ACHN (cell line): ENCODE data around the gene SEH1L.
A peak's percentile ranks its signal among the peaks of the same experiment; 100 is the strongest.
"Not testable (repeated sequence)": the region's sequence is repeated elsewhere in the genome, so short reads cannot be mapped to it uniquely, and the experiment has no call there.

Source experiments
- DNase-seq: peaks from one replicate; pipeline ENCODE4 v3.0.0-alpha.2; 2015
- in situ Hi-C: cut with HindIII; loops from 2 replicates; pipeline ENCODE4 v1.10.0; 2017; ENCODE audit warnings: low sequenced_read_pairs, low pct_ligation_motif_present, low pct_unique_long_range_greater_than_20kb

The SEH1L gene

DNA sequence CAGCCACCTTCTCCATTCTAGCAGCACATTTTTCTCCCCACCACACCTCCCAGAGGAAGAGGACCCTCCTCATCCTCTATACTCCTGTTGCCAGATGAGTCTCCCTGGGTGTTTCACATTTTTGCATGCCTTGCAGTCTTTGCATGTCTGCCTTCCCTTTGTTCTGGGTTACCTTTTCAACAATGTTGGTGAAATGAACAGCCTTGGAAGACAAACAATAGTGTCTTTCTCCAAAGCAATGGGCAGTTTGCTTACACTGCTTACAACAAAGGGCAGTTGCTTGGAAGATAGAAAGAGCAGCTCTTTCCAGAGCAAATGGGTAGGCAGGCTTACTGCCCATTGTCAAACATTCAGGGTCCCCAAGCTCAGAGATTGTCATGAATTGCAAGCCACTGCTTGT is 14.5 kb upstream of the SEH1L start:
- DNase-seq = no peak
- in situ Hi-C loops = no loop called here

DNA sequence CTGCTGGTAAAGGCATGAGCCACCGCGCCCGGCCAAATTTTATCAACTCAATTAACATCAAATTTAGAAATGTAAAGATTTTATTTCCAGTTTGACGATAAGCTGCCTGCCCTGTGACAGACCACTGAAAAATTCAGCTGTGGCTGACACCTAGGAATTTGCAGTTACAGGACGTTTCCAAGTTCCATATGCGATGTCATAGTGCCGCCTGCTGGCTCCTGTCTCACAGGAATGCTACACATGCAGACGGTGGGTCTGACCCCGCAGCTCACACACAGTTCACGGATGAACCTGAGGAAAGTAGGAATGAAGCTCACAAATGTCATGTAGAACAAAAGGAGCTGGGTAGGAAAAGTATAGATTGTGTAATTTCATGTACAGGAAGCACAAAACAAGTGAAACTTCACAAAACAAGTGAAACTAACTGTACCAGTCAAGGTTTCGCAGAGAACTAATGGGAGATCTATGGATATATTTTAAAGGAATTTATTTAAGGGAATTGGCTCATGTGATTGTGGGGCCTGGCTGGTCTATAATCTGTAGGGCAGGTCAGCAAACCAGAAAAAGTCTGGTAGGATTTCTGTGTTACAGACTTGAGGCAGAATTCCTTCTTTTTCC is 13.2 kb upstream of the SEH1L start:
- in situ Hi-C loops = no loop called here
- DNase-seq = peak; percentile 72

DNA sequence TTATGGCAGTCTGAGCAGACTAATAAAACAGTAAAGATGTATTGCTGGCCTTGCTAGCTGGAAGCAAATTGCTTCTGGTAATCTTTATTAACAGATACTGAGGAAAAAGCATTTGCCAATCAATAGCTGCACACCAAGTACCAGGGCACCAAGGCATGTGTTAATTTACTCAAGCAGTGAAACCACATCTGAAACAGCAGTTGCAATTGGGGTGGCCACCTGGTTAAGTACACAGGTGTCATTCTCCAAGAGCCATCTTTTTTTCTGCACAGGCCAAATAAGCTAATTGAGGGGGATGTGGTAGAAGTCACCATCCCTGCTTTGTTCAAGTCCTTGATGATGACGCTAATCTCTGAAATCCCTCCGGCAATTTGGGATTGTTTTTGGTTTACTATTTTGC is 8.6 kb upstream of the SEH1L start:
- in situ Hi-C loops = no loop called here

DNA sequence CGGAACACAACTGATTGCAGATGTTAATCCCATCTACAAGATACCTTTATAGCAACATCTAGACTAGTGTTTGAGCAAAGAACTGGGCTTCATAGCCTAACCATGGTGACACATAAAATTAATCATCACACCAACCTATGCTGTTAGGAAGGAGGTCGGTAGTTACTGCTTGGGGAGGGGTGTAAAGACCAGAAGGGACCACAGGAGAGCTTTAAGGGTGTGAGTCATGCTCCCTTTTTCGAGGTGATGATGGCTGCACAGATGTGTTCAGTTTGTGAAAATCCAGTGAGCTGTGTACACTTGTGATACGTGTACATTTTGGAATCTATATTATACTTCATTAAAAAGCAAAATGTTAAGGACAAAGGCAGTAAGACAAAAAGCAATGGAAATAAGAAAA is 4.6 kb upstream of the SEH1L start:
- in situ Hi-C loops = no loop called here
- DNase-seq = peak; percentile 22

More for the DNA sequence above, 8.6 kb upstream of the SEH1L start:
- no peak for DNase-seq

DNA sequence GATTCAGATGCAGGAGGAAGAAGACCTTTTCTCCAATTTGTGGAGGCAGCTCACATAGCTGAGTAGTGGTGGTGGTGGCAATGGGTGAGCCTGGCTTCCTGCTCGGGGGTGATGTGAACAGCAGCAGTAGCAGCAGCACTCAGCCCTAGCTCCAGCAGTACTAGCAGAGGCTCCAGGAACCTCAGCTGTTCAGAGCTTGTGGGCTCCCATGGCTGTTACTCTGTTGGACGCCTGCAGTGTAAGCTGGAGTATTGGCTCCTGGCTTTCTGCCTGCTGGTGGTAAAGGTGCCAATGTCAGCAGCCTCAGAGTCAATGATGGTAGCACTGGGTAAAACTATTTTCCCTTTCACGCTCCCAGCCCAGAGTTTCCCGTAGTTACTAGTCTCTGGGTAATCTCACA is 3.1 kb upstream of the SEH1L start:
- in situ Hi-C loops = no loop called here
- no peak for DNase-seq

DNA sequence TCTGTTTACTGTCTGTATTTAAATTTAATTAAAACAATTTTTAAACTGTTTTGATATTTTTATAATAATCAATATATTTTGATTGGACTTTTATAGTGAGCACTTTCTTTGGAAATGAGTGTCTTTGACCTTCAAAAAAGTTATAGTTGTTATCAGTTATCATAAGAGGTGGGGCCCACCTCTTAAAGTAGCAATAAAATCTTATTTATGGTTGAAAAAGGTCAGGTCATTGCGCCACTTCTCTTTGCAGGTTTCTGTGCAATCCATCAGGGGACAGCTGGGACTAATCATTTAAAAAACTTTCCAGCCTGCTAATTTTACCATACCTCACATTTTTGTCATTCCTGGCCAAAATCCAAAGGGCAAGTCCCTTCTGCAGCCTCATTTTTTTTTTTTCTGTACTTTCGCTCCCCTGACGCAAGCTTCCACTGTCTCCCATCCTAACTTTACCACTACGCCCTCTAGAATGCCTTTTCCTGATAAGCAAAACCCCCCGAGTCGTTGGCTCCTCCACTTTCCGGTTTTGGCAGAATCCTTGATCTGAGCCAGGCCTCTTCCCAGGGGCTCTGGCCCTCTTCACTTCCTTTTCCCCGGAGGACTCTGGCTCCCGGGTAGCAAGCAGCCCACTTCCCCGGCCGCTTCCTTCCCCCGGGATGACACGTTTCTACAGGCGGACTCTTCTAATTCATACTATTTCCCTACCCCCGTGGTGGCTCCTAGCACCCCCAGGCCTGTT is 1.1 kb upstream of the SEH1L start:
- DNase-seq = peak; percentile 81
- in situ Hi-C loops = no loop called here

DNA sequence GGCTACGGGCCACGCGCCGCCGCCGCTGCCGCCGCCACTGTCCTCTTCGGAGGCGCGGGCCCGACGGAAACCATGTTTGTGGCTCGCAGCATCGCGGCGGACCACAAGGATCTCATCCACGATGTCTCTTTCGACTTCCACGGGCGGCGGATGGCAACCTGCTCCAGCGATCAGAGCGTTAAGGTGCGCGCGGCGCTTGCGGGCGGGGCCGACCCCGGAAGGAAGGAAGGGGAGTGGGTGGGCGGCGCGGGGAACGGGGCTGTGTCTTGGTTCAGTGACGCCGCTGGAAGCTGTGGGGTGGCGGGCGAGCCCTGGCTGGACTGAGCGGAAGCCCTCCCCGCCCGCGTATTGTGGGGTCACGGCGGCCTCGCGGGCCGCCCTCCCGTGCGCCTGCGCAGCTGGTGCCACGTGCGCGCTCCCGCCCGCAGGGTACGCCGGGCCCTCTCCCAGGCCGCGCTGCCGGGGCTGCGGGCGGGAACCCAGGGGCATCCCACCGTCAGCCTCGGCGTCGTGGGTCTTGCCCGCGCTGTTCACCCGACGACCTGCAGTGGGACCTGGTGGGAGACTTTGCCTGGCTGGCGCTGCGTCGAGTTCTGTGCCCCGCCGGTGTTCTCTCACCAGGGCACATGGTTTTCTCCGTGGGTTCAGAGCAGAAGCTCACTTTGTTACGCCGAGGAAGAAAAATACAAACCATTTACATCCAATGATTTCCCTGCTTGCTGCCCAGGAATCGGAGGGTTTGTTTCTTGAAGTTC is 416 bp downstream of the SEH1L start:
- DNase-seq = peak; percentile 86
- in situ Hi-C loops = no loop called here

DNA sequence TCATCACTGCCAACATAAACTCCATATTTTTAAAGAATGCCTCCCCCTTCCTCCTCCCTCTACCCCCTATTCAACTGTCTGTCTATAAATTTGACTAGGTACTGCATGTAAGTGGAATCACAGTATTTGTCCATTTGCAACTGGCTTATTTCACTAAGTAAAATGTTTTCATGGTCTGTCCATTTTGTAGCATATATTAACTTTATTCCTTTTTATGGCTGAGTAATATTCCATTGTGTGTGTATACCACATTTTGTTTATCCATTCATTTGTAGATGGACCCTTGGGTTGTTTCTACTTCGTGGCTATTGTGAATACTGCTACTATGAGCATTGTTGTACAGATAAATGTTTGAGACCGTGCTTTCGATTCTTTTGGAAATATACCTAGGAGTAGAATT is 10.7 kb downstream of the SEH1L start:
- in situ Hi-C loops = no loop called here
- no peak for DNase-seq

DNA sequence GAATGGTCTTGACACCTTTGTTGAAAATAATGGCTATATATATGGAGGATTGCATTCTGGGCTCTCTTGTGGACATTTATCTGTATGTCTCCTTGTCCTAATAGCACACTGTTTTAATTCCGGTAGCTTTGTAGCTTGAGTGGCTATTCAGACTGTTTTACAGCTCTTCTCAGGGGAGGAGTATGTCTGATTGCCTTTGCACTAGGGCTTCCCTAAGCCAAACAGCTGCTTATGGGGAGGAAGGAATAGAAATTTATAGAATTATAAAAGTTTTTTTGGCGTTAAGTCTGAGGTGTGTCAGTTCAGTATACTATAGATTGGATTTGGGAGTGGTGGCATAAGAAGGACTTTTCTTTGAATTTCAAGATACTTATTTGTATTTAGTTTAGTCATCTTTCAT is 12.6 kb downstream of the SEH1L start:
- no peak for DNase-seq
- in situ Hi-C loops = no loop called here

DNA sequence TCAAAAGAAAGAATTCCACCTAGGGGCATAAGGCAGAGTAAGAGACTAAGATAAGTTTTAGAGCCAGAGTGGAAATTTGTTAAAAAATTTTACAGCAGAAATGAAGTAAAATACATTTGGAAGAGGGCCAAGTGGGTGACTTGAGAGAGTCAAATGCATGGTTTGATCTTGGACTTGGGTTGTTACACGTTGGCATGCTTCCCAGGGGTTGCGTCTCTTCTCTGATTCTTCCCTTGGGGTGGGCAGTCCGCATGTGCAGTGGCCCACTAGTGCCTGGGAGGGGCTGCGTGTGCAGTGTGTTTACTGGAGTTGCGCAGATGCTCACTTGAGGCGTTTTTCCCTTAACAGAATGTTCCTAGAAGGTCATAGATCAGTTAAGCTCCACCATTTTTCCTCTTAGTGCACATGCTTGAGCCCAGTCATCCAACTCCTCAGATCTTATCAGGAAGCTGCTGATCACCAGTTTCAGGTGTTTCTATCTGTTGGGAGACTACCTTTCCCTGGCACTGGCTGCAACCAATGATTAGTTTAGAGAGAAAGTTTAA is 13.1 kb downstream of the SEH1L start:
- in situ Hi-C loops = no loop called here
- DNase-seq = no peak

DNA sequence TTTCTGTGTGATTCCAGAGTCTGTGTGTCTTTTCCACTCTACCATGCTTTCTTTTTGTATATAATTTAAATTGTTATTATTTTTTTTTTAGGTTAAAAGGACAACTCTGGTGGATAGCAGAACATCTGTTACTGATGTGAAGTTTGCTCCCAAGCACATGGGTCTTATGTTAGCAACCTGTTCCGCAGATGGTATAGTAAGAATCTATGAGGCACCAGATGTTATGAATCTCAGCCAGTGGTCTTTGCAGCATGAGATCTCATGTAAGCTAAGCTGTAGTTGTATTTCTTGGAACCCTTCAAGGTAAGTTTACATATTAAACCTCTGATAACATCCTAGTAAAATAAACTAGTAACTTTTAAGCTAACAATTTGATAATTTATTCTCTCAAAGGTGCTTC is 15.3 kb downstream of the SEH1L start:
- DNase-seq = no peak
- in situ Hi-C loops = no loop called here

DNA sequence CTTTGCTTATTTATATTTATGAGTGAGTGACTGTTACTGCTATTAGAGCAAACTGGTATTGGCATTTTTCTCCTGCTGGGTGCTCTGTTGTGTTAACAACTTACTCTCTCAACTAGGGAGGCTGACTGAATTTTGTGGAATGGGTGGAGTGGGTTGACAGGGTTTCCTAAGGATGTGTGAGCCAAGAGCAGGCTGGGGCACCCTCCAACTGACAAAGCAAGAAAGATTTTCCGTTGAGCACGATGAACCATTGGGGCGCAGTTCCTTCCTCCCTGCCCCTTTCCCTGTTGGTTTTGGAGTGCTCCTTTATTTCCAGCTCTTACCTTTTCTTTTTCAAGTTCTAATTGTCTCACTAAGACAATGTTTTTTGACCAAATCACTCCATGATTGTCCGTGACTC is 20.3 kb downstream of the SEH1L start:
- no peak for DNase-seq
- in situ Hi-C loops = no loop called here

DNA sequence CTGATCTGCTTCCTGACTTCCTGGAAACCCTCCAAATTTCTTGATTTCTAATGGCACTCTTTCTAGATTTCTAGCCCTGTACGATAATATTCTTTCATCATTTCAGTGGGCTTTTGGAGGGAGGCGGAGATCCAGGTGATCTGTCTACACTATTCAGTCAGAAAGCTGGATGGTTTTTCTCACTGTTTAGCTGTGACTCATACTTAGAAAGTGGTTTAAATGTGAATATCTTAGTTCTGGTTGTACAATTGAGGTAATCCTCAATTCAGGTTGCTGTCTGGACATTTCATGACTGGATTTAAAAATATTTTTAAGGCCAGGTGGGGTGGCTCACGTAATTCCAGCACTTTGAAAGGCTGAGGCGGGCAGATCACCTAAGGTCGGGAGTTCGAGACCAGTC is 20.8 kb downstream of the SEH1L start:
- no peak for DNase-seq
- in situ Hi-C loops = no loop called here

DNA sequence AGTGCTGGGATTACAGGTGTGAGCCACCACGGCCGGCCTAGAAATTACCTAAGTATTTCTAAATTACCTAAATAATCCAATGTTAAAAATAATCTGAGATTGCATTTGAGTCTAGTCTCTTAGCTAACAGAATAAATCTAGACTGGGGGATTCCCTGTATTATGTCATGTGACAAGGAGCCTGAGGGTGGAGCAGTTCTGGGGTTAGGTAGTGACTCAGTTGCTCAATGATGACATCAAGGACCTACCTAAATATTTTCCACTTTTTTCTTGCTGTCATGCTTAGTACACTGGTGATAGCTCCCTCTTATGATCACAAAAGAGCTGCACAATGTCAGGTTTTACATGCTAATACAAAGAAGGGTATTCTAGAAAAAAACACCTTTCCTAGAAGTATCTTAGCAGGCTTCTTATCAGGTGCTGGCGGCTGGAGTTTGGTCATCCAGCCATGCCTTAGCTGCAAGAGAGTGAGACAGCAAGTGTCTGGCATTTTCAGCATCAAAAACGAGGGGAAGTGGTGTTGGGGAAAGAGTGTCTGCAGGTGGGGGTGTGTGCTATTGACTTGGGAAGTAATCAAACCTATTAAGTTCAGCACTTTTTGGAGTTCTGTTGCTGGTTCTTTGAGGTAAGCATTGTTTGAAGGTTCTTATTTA is 25.9 kb downstream of the SEH1L start:
- no peak for DNase-seq
- in situ Hi-C loops = no loop called here

DNA sequence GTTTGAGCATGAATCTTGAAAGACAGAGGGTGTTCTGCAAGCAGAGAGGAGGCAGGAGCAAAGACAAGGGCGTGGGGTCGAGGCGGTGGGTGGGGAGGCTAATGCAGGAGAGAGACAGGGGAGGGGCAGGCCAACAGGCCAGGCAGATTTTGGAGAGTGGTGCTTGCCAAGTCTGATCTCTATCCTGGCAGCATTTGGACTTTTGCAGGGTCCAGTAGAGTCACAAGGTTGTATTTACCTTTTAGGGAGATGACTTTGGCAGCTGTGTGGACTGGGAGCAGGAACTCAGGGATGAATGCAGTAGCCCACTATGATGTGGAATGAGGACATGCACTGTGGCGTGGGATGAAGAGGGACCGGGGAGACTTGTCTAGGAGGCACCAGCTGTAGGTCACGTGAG is 27.7 kb downstream of the SEH1L start:
- in situ Hi-C loops = no loop called here
- no peak for DNase-seq

DNA sequence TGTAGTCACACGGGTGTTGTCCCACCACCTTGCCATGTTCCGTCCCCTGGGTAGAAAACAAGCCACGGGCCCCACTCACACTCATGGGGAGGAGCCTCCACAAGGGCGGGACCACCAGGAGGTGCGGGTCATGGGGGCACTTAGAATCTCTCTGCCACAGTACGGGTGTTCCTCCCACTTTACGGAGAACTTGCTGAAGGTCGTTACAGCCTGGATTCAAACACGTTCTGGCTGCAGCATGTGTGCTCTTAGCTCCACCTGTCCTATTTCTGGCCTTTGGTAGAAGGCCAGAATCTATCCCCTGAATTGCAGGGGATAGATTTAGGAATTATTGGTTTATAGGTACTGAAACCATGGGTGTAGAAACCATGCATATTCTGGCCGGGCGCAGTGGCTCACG is 28.5 kb downstream of the SEH1L start:
- DNase-seq = no peak
- in situ Hi-C loops = no loop called here

DNA sequence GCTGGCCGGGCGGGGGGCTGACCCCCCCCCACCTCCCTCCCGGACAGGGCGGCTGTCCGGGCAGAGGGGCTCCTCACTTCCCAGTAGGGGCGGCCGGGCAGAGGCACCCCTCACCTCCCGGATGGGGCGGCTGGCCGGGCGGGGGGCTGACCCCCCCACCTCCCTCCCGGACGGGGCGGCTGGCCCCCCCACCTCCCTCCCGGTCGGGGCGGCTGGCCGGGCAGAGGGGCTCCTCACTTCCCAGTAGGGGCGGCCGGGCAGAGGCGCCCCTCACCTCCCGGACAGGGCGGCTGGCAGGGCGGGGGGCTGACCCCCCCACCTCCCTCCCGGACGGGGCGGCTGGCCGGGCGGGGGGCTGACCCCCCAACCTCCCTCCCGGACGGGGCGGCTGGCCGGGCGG is 32.3 kb downstream of the SEH1L start:
- DNase-seq, in situ Hi-C loops: not testable (repeated sequence)

DNA sequence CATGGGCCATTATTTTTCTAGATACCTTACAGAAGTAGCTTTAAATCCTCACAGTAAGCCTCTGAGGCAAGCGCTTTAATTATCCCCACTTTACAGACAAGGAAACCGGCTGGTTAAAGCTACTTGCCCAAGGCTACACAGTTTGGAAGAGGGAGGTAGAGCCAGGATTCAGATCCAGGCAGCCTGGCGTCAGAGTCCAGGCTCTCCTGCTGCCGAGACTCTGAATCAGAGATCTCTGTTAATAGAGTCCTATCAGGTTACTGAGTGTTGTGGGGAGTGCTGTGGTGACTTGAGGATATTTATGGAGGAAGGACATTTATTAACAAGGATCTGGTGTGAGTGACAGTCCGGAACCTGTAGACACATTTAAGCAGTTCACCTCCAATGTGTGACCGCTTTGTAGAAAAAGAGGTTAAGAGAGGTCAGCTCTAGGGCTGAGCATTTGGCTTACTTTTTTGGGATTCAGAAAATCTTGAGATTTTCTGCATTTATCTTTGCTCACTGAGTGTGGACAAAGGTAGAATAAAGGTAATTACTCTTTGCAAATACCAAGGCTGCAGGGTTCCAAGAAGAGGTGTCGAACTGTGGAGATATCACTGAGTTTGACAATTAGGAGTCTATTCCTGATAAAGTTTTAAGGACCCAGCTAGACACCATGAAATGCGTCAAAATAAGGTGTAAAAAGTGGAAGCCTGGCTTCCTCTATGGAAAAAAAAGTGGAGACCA is 41.7 kb downstream of the SEH1L start:
- in situ Hi-C loops = no loop called here
- no peak for DNase-seq

DNA sequence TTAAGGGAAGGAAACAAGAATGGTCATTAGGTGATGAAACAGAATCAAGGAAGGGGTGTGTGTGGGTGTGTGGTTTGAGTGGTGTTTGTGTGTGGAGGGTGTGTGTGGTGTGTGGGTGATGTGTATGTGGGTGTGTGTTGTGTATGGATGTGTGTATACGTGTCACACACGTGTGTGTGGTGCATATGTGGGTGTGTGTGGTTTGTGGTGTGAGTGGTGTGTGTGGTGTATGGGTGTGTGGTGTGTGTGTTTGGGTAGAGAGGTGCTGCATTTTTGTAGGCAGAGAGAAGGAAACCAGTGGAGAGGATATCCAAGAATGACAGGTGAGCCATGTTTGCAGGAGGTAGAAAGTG is 42.3 kb downstream of the SEH1L start:
- in situ Hi-C loops = no loop called here
- no peak for DNase-seq
